ENCODE results near the gene SYNM.

DNA sequence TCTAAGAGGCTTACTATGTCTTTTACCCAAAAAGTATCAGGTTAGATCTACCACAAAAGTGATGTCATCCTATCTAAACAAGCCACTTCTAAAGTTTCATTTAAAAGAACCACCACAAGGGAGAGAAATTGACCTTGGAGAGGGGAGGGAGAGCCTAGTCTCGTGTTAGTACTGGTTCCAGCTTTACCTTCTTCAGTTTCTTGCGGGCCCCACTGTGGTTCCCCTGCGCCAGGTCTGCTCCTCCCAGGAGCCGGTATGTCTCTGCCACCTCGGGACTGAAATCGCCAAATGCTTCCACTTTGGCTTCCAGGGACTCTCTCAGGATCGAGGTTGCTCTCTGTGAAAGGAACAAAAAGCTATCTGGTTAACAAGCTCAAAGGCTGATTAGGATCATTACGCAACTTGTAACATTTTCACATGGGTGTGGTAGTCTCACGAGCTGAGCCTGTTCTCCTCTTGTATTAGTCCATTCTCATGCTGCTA is 51.1 kb downstream of the SYNM start:
- no peak for TF ChIP-seq EZH2 (IDR thresholded peaks at IDR 0.05; ENCODE audit: low read length, unreplicated experiment)
- 0 out of 2 replicates have a peak, but pooled peaks have one; percentile 9 for TF ChIP-seq CTCF (conservative IDR thresholded peaks at IDR 0.05; ENCODE audit: low read depth, low read length)
- TF ChIP-seq EZH2phosphoT487 (IDR thresholded peaks at IDR 0.05; ENCODE audit: borderline replicate concordance, low read length) = no peak
